ENCODE measurements around the gene HYI. TPM values are rescaled to one million over a fixed set of nuclear protein-coding genes. Genes with fewer than 3 reads are reported as not detected.

HYI gene
- polyA plus RNA-seq, 1 of the 3 experiments (the other 2 are of a cell fraction) = 11.1 TPM

- TF ChIP-seq CTCF (IDR thresholded peaks at IDR 0.05) (no peak), CHD2 (IDR thresholded peaks at IDR 0.05; ENCODE audit: low read length, partially characterized antibody) (no peak), EP300 (IDR thresholded peaks at IDR 0.05; ENCODE audit: borderline replicate concordance in 1 of 2, low read depth in 1 of 2, low read length in 1 of 2) (no peak), USF1 (IDR thresholded peaks at IDR 0.05; ENCODE audit: borderline replicate concordance, low read depth) (no peak), ZBTB33 (IDR thresholded peaks at IDR 0.05; ENCODE audit: borderline replicate concordance, low read depth) (no peak), RAD21 (IDR thresholded peaks at IDR 0.05; ENCODE audit: low read length) (no peak), REST (IDR thresholded peaks at IDR 0.05; ENCODE audit: low read depth, low read length) (no peak), JUND (IDR thresholded peaks at IDR 0.05) (no peak), PBX3 (IDR thresholded peaks at IDR 0.05) (no peak), SIN3A (IDR thresholded peaks at IDR 0.05; ENCODE audit: borderline replicate concordance, low read depth, low read length) (no peak), SMC3 (IDR thresholded peaks at IDR 0.05; ENCODE audit: low read depth, low read length) (no peak), GATA2 (CRISPR knock-in tag; IDR thresholded peaks at IDR 0.05) (no peak), FOSL2 (IDR thresholded peaks at IDR 0.05; ENCODE audit: borderline replicate concordance, low read depth) (no peak), GABPA (IDR thresholded peaks at IDR 0.05; ENCODE audit: low read depth) (no peak), RFX5 (IDR thresholded peaks at IDR 0.05; ENCODE audit: low read length) (no peak), TCF12 (IDR thresholded peaks at IDR 0.05) (no peak), RCOR1 (IDR thresholded peaks at IDR 0.05; ENCODE audit: low read length) (no peak), POLR2AphosphoS5 (IDR thresholded peaks at IDR 0.05; ENCODE audit: low read depth, low read length) (no peak)
- H3K9ac ChIP-seq = no peak overlapping the region
- no peaks in the 10 kb centered on the region for H3K9me3 ChIP-seq
- H3F3A ChIP-seq (replicated peaks; ENCODE audit: insufficient read depth) = no peaks in the 10 kb centered on the region
- H3K4me1 ChIP-seq (ENCODE audit: control insufficient read depth in 1 of 2, insufficient read depth in 2 of 2, low read depth in 1 of 2, low read length in 1 of 2) = no peaks in the 10 kb centered on the region; a peak in 1 of 4 replicates
- POLR2A ChIA-PET = interaction anchor here (0.9 kb wide), 1 partner anchor 9 kb away, joined by 3 read pairs; the partner anchor contains the start of gene HYI
- no peak overlapping the region for H3K4me3 ChIP-seq (ENCODE audit: low read depth in 2 of 2, low read length in 1 of 2)
- no peak overlapping the region for H2AFZ ChIP-seq (ENCODE audit: low read depth)
- no peaks in the 10 kb centered on the region for H4K20me1 ChIP-seq (ENCODE audit: insufficient read depth)
- WGBS (ENCODE audit: low lambda C conversion rate) = 67% methylated on average over 1 of the region's 1 CpG
- no peak for DNase-seq
- CTCF ChIA-PET = interaction anchor here (1.3 kb wide), 1 partner anchor 85 kb away, joined by 3 read pairs; no protein-coding TSS in a partner anchor
- H3K36me3 ChIP-seq (replicated peaks in 1 of 2; ENCODE audit: control insufficient read depth in 1 of 2, insufficient read depth in 2 of 2, low read length in 1 of 2) = peaks cover 4 to 84% of the 10 kb centered on the region in 2 experiments
- no peak overlapping the region for H3K27ac ChIP-seq (ENCODE audit: low read depth in 2 of 2, low read length in 1 of 2)
- no peak overlapping the region for H3K4me2 ChIP-seq
- H3K79me2 ChIP-seq (ENCODE audit: insufficient read depth) = no peaks in the 10 kb centered on the region
- no peaks in the 10 kb centered on the region for H3K9me2 ChIP-seq
- no peaks in the 10 kb centered on the region for H3K27me3 ChIP-seq (ENCODE audit: insufficient read depth)
Measured at GRCh38 chr1:43444836-43445235, 8.9 kb downstream of the HYI start.

Data from SK-N-SH (cell line).